Keratinocyte (primary cell): ENCODE results near the gene TIGD4. TPM values are rescaled to one million over a fixed set of nuclear protein-coding genes. Genes with fewer than 3 reads are reported as not detected.
"Not testable (repeated sequence)": the region's sequence is repeated elsewhere in the genome, so short reads cannot be mapped to it uniquely, and the experiment has no call there.

Experiments used
- DNase-seq: peaks from one replicate; pipeline ENCODE4 v3.0.0-alpha.2; 2011; ENCODE audit warnings: low read depth, missing footprints, low spot score
- FAIRE-seq: peaks from 2 replicates; lab custom pipeline; 2011; peaks lifted over from hg19 to GRCh38; lab: Jason Lieb, UNC
- H2AFZ ChIP-seq: 2 replicates; pipeline ENCODE4 v1.6.0; 2012; ENCODE audit warnings: low read length, control low read depth, inconsistent platforms; ENCODE audit not compliant: control insufficient read depth
- H3K27ac ChIP-seq: 2 replicates; pipeline ENCODE4 v1.5.1; 2011; ENCODE audit warnings: low read length; ENCODE audit not compliant: control insufficient read depth, insufficient read depth
- H3K27me3 ChIP-seq: 3 replicates; pipeline ENCODE4 v1.6.0; 2011; ENCODE audit warnings: low read length; ENCODE audit not compliant: control insufficient read depth, insufficient read depth; ENCODE audit errors: extremely low read depth
- H3K36me3 ChIP-seq, 2 experiments: 2 replicates in 1 of 2; 3 replicates in 1 of 2; pipeline ENCODE4 v1.5.1; 2011; ENCODE audit warnings: low read length in 2 of 2, mild to moderate bottlenecking in 1 of 2; ENCODE audit not compliant: control insufficient read depth in 2 of 2, insufficient read depth in 2 of 2; ENCODE audit errors: extremely low read depth in 1 of 2
- H3K4me1 ChIP-seq: 3 replicates; pipeline ENCODE4 v1.5.1; 2011; ENCODE audit warnings: low read length; ENCODE audit not compliant: control insufficient read depth, insufficient read depth; ENCODE audit errors: extremely low read depth
- H3K4me2 ChIP-seq: 3 replicates; pipeline ENCODE4 v1.6.0; 2011; ENCODE audit warnings: low read depth, low read length; ENCODE audit not compliant: control insufficient read depth, insufficient read depth; ENCODE audit errors: extremely low read depth
- H3K4me3 ChIP-seq, 3 experiments: fragments of 200-600 bp in 1 of 3; sonication (generic) in 1 of 3; 2 replicates in 2 of 3; 3 replicates in 1 of 3; pipeline ENCODE4 v1.5.1; 2011 to 2016; ENCODE audit warnings: low read length in 3 of 3, mild to moderate bottlenecking in 3 of 3, control low read depth in 2 of 3, inconsistent platforms in 1 of 3, low read depth in 1 of 3, mixed read lengths in 1 of 3, mixed run types in 1 of 3, moderate library complexity in 1 of 3; ENCODE audit not compliant: control insufficient read depth in 2 of 3, insufficient read depth in 2 of 3; ENCODE audit errors: extremely low read depth in 1 of 3
- H3K79me2 ChIP-seq: 2 replicates; pipeline ENCODE4 v1.6.0; 2012; ENCODE audit warnings: low read length; ENCODE audit not compliant: control insufficient read depth, insufficient read depth
- H3K9ac ChIP-seq: 3 replicates; pipeline ENCODE4 v1.6.0; 2011; ENCODE audit warnings: low read length; ENCODE audit not compliant: control insufficient read depth, insufficient read depth; ENCODE audit errors: extremely low read depth
- H3K9me1 ChIP-seq: 3 replicates; pipeline ENCODE4 v1.6.0; 2011; ENCODE audit warnings: low read length; ENCODE audit not compliant: control insufficient read depth, insufficient read depth; ENCODE audit errors: extremely low read depth
- H3K9me3 ChIP-seq: 2 replicates; pipeline ENCODE4 v1.5.1; 2012; ENCODE audit warnings: low read depth, low read length; ENCODE audit not compliant: control insufficient read depth
- H4K20me1 ChIP-seq: 3 replicates; pipeline ENCODE4 v1.6.0; 2011; ENCODE audit warnings: low read length; ENCODE audit not compliant: control insufficient read depth, insufficient read depth; ENCODE audit errors: extremely low read depth
- EZH2 ChIP-seq: IDR thresholded peaks from one replicate; pipeline ENCODE4 v1.6.1; 2012; ENCODE audit warnings: inconsistent platforms, mild to moderate bottlenecking, low read length, moderate library complexity
- dilution Hi-C: fragments of 300-500 bp; cut with MboI; formaldehyde crosslinking; loops from one replicate; pipeline ENCODE4 v1.7.0; 2020; ENCODE audit warnings: low sequenced_read_pairs; ENCODE audit not compliant: extremely low pct_ligation_motif_present
- polyA plus RNA-seq, 5 experiments: library from polyadenylated mRNA; depleted of rRNA in 3 of 5; stranded (reverse) in 3 of 5; stranded (forward) in 1 of 5; unstranded in 1 of 5; fragments of >200 nt; gene quantifications; 1 replicate in 1 of 5; 2 replicates in 3 of 5; 3 replicates in 1 of 5; pipeline versions ENCODE4 v1.2.1 to v1.2.3, GENCODE V29; 2011 to 2012; ENCODE audit warnings: missing spikeins in 2 of 5, low read depth in 1 of 5, low replicate concordance in 1 of 5
- TF ChIP-seq, protein P1 (sequence below), 3 experiments: IDR thresholded peaks in 1 of 3; conservative IDR thresholded peaks in 1 of 3; optimal IDR thresholded peaks in 1 of 3; 2 replicates in 2 of 3; 3 replicates in 1 of 3; pipeline versions ENCODE3 to v1.5.1; 2011; ENCODE audit warnings: low read length in 3 of 3, mild to moderate bottlenecking in 3 of 3, moderate library complexity in 2 of 3, control low read depth in 1 of 3, inconsistent platforms in 1 of 3; ENCODE audit not compliant: insufficient read depth in 2 of 3; ENCODE audit errors: extremely low read depth in 1 of 3

The TIGD4 gene
- polyA plus RNA-seq, 1 donor (not counting 4 experiments of a cell fraction or from before 2014, with no cell fraction given), result 0.21 TPM

DNA sequence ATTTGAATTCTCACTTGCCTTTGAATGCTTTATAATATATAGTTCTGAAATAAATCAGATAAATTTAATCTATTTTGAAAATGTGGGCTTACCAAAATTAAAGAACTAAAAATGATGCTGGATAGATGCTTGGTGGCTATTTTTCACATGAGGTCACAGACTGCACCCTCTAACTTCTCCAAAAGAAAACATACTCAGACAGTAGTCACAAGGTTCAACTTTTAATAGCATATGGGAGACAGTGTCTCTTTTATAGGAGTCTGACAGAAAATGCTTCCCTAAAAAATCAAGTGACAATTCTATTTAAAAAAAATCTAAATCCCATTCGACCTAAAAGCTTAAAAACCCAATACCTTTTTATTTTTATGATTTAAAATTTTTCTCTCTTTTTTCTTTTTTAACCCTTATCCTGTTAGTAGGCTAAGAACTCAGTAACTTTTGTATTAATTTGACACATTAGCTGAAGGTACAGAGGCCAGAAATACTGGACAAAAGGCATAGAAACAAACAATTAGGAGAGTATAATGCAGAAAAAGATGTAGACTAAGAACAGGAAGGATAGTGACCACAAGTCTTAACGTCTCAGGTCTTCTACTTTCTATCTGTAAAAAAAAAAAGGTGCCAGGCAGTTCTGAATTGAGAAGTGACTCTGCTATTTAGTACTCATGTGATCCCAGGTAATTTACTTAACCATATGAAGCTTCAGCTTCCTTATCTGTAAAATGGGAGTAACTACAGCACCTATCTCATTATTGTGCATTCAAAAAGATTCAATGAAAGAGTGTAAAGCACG is 7.6 kb downstream of the TIGD4 start:
- Histone ChIP-seq H3K4me1 (no peaks in the 10 kb centered on the region), H2AFZ (no peak overlapping the region), H3K9me1 (no peaks in the 10 kb centered on the region), H3K27ac (no peak overlapping the region), H4K20me1 (no peaks in the 10 kb centered on the region), H3K9me3 (no peaks in the 10 kb centered on the region), H3K9ac (no peak overlapping the region), H3K79me2 (no peaks in the 10 kb centered on the region), H3K4me3 (no peak overlapping the region), H3K36me3 (no peaks in the 10 kb centered on the region), H3K4me2 (no peak overlapping the region), H3K27me3 (no peaks in the 10 kb centered on the region)
- FAIRE-seq (no peak), DNase-seq (no peak)
- dilution Hi-C loops, result no loop called here
- TF ChIP-seq, protein P1, sequence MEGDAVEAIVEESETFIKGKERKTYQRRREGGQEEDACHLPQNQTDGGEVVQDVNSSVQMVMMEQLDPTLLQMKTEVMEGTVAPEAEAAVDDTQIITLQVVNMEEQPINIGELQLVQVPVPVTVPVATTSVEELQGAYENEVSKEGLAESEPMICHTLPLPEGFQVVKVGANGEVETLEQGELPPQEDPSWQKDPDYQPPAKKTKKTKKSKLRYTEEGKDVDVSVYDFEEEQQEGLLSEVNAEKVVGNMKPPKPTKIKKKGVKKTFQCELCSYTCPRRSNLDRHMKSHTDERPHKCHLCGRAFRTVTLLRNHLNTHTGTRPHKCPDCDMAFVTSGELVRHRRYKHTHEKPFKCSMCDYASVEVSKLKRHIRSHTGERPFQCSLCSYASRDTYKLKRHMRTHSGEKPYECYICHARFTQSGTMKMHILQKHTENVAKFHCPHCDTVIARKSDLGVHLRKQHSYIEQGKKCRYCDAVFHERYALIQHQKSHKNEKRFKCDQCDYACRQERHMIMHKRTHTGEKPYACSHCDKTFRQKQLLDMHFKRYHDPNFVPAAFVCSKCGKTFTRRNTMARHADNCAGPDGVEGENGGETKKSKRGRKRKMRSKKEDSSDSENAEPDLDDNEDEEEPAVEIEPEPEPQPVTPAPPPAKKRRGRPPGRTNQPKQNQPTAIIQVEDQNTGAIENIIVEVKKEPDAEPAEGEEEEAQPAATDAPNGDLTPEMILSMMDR (optimal IDR thresholded peaks at IDR 0.05 in 1 of 3, IDR thresholded peaks at IDR 0.05 in 1 of 3, conservative IDR thresholded peaks at IDR 0.05 in 1 of 3; ENCODE audit: extremely low read depth in 1 of 3, insufficient read depth in 2 of 3, low read length in 3 of 3), result no peak
- TF ChIP-seq EZH2, result no peak

DNA sequence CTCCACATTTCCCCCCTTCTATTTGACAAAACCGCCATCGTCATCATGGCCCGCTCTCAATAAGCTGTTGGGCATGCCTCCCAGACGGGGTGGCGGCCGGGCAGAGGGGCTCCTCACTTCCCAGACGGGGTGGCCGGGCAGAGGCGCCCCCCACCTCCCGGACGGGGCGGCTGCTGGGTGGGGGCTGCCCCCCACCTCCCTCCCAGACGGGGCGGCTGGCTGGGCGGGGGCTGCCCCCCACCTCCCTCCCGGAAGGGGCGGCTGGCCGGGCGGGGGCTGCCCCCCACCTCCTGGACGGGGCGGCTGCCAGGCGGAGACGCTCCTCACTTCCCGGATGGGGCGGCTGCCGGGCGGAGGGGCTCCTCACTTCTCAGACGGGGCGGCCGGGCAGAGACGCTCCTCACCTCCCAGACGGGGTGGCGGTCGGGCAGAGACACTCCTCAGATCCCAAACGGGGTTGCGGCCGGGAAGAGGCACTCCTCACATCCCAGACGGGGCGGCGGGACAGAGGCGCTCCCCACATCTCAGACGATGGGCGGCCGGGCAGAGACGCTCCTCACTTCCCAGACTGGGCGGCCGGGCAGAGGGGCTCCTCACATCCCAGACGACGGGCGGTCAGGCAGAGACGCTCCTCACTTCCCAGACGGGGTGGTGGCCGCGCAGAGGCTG is 14.3 kb downstream of the TIGD4 start:
- FAIRE-seq, H4K20me1 ChIP-seq, H3K27me3 ChIP-seq, H3K9ac ChIP-seq, dilution Hi-C loops, H3K4me3 ChIP-seq, H3K9me3 ChIP-seq, DNase-seq, H3K79me2 ChIP-seq, H3K4me1 ChIP-seq, H3K36me3 ChIP-seq, H3K27ac ChIP-seq, H2AFZ ChIP-seq, H3K9me1 ChIP-seq, H3K4me2 ChIP-seq: not testable (repeated sequence)
